GM12892 (cell line): ENCODE measurements around the gene TMEM273.

ENCODE experiments used
- DNase-seq: peaks from one replicate; pipeline ENCODE4 v3.0.0; 2011; ENCODE audit not compliant: insufficient read length
- FAIRE-seq: peaks from 2 replicates; lab custom pipeline; 2011; peaks lifted over from hg19 to GRCh38; lab: Jason Lieb, UNC
- POLR2A ChIP-seq: IDR thresholded peaks from 2 replicates; pipeline ENCODE4 v1.6.1; 2011; ENCODE audit warnings: low read depth, low read length, control low read depth
- POLR2AphosphoS5 ChIP-seq: IDR thresholded peaks from 2 replicates; pipeline ENCODE4 v1.6.1; 2011; ENCODE audit warnings: low read depth, low read length, control low read depth
- TAF1 ChIP-seq: IDR thresholded peaks from 2 replicates; pipeline ENCODE4 v1.6.1; 2011; ENCODE audit warnings: low read depth, mild to moderate bottlenecking, control low read depth, low read length, borderline replicate concordance

Gene TMEM273

DNA sequence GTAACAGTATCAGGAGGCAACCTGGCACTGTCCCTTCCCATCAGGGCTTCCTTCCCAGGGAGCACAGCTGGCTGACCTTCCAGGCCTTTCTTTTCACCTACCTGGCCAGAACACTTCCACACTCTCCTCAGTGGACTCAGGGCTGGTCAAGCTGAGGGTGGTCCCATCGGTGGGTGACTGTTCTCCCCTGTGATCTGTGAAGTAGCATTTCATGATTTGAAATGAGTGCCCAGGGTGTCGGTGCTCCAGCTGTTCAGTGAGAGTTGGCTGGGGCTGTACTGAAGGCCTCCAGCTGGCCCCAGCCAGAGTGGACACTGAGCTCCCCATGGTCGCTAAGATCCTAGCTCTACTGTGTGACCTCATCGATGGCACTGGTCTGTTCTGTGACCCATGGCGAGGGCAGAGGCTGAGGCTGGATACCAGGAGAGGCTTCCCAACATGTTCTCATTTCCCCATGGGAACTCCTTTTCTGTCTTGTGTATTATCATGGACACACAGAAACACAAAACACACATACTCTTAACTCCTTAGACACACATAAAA, 54.4 kb downstream of the TMEM273 start, which contains the start of gene FAM170B:
FAM170B (minus strand) TSS at position 316 of the 543 bp plus-strand sequence; CDS start at position 213, 103 bp downstream.
- no peak for DNase-seq
- TF ChIP-seq TAF1: no peak
- TF ChIP-seq POLR2A: no peak
- no peak for TF ChIP-seq POLR2AphosphoS5
- FAIRE-seq: no peak

- DNase-seq (no peak), FAIRE-seq (no peak)
- TF ChIP-seq TAF1: no peak
- TF ChIP-seq POLR2A: no peak
- TF ChIP-seq POLR2AphosphoS5: no peak
These were observed 55.8 kb downstream of the TMEM273 start for GRCh38 chr10:49132362-49132737.

GRCh38 chr10:49131507-49132361, 56.5 kb downstream of the TMEM273 start:
- TF ChIP-seq TAF1: no peak
- TF ChIP-seq POLR2AphosphoS5: no peak
- no peak for TF ChIP-seq POLR2A
- DNase-seq (no peak), FAIRE-seq (no peak)

DNA sequence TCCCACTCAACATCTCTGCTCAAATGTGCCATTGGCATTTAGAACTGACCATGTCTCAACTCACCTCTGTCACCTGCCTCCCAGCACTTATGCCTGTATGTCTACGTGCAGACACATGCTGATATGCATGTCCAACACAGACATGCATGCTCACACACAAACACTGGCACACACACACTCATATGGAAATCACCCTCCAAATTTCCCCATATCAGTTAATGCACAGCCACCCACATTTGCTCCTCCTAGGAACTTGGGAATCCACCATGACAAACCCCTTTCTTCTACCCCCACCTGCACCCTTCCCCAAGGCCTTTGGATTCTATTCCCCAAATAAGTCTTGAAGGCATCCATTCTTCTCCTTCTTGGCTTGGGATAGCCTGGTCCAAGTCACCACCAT, 58.8 kb downstream of the TMEM273 start:
- DNase-seq (no peak), FAIRE-seq (no peak)
- no peak for TF ChIP-seq TAF1
- no peak for TF ChIP-seq POLR2AphosphoS5
- TF ChIP-seq POLR2A: no peak

DNA sequence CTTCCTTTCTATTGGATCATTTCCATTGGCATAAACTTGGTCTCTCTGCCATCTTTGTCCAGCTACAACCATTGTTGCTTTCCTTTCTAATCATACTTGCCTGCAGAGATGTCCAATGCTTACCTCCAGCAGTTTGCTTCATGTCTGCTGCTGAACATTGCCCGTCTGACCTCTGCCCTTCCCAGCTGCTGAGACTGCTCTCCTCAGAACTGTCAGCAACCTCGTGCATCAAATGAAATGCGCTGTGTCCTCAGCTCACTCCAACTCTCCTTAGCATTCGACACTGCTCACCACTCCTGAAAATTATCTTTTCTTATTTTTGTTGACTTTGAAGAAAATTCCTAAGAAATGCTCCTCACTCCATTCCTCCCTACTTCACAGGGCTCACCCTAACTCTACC, 59.3 kb downstream of the TMEM273 start:
- DNase-seq: no peak
- TF ChIP-seq POLR2AphosphoS5: no peak
- TF ChIP-seq TAF1: no peak
- TF ChIP-seq POLR2A: no peak
- no peak for FAIRE-seq

GRCh38 chr10:49123981-49124950, 63.9 kb downstream of the TMEM273 start:
- TF ChIP-seq POLR2A (no peak), TAF1 (no peak), POLR2AphosphoS5 (no peak)
- no peak for FAIRE-seq
- no peak for DNase-seq

DNA sequence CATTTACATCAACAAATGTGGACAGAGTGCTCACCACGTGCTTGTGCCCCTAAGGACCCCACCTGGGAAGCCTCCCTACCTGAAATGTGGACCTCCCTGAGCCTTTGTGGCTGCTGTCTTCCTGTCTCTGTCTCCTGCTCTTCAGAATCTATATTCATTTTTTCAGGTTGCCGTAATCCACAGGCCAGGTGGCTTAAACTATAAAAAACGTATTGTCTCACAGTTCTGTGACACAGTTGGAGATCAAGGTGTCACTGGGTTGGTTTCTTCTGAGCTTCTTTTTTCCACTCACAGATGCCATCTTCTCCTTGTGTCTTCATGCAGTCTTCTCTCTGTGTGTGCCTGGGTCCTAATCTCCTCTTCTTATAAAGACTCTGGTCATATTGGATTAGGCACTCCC, 67.3 kb downstream of the TMEM273 start:
- TF ChIP-seq TAF1 (no peak), POLR2AphosphoS5 (no peak), POLR2A (no peak)
- FAIRE-seq (no peak), DNase-seq (no peak)

DNA sequence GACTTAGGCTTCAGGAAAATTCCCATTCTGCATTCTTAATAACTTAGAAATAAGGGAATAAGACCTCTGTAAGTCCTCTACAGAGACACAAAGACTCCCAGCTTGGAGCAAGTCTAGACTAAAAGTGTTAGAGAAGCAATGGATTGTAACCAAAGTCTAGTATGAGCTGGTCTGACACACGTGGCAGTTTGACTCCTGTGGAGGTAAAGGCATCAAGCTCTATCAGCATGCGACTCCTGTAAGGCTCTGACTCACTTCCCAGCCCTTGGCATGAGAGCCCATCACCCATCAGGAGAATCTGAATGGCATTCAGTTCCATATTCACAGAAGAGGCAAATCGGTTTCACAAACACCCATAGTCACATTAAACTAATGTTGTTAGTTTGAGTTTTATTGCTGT, 68.4 kb downstream of the TMEM273 start:
- DNase-seq: no peak
- no peak for FAIRE-seq
- TF ChIP-seq POLR2A: no peak

- no peak for TF ChIP-seq POLR2A
- no peak for TF ChIP-seq POLR2AphosphoS5
- TF ChIP-seq TAF1: no peak
- DNase-seq (no peak), FAIRE-seq (no peak)
These were observed 69.6 kb downstream of the TMEM273 start for GRCh38 chr10:49118430-49119074.

DNA sequence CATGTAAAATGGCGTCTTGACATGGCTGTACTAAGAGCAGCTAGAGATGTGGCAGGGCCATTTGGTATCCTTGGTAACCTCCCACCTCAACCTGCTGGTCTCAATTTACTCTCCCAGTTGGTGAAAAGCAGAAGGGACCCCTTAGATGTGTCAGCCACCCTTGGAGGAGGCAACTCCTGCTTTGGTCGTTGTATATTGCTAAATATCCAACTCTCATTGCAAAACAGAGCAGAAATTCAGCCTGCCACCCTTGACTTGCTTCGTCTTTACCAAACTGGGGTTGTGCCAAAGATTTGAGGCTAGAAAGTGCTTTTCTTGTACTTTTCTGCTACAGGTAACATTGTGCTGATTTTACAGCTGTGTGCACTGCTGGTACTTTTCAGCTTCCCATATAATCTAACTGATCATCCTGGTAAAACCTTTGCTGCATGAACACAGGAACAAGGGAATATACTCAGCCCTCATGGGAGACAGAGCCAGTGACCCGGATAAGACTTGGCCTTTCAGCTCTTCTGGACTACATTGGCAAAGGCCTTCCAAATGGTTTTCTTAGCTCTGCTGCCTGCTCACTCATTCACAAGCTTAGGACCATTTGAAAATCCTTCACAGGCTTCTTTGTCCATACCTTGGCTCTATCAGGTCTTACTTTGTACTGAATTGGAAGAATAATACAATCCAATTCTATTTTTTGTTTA, 70.7 kb downstream of the TMEM273 start:
- FAIRE-seq (no peak), DNase-seq (no peak)
- TF ChIP-seq POLR2A (no peak), TAF1 (no peak), POLR2AphosphoS5 (no peak)
